ENCODE measurements around the gene MAGI2. TPM values are rescaled to one million over a fixed set of nuclear protein-coding genes. Genes with fewer than 3 reads are reported as not detected.

Gene MAGI2
- total and polyA plus RNA-seq, 2 donors (not counting 3 experiments of a cell fraction or from before 2014, with no cell fraction given) = 0.28 to 6.0 TPM

DNA sequence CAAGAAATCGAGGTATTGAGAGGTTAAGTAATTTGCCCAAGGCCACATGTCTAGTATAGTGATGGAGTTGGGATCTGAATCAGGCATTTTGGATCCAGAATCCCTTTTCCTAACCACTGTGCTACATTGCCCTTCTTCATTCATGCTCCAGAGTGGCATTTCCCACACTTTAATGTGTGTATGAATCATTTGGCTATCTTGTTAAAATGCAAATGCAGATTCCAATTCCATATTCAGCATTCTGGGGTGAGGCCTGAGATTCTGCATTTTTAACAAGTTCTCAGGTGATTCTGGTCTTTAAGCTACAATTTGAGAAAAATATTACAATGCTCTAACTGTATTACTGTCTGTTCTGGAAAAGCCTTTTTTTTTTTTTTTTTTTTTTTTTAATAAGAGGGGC lies 1023.6 kb downstream of the MAGI2 start:
- BruUV-seq (replicated peaks) = no TSS peak
- no peaks in the 10 kb centered on the region for H3K27me3 ChIP-seq (ENCODE audit: control insufficient read depth in 2 of 2, insufficient read depth in 2 of 2, low read length in 2 of 2)
- ChIA-PET CTCF (interaction anchor here (0.6 kb wide), 2 partner anchors 8 to 35 kb away, joined by 3 read pairs; no protein-coding TSS in a partner anchor), POLR2A (no interaction called here)
- FAIRE-seq (no peak), DNase-seq (ENCODE audit: low read depth, low spot score) (no peak)
- H3K4me1 ChIP-seq (ENCODE audit: control insufficient read depth, extremely low read depth, insufficient read depth, low read length) = no peaks in the 10 kb centered on the region
- no peak overlapping the region for H2AFZ ChIP-seq (ENCODE audit: low read depth, low read length)
- dilution Hi-C loops (cut with MboI; ENCODE audit: extremely low pct_ligation_motif_present, low sequenced_read_pairs) = no loop called here
- H3K9ac ChIP-seq (replicated peaks; ENCODE audit: extremely low read depth, insufficient read depth, low read length) = no peak overlapping the region
- intact Hi-C loops (cut with micrococcal nuclease) = no loop called here
- H3K9me1 ChIP-seq (replicated peaks; ENCODE audit: control insufficient read depth, extremely low read depth, insufficient read depth, low read length) = no peaks in the 10 kb centered on the region
- no peaks in the 10 kb centered on the region for H4K20me1 ChIP-seq (replicated peaks; ENCODE audit: control insufficient read depth, extremely low read depth, insufficient read depth, low read length)
- no peak overlapping the region for H3K4me3 ChIP-seq (replicated peaks in 1 of 3; ENCODE audit: insufficient read depth in 1 of 3, low read depth in 1 of 3, low read length in 3 of 3)
- H3K79me2 ChIP-seq (ENCODE audit: control insufficient read depth, insufficient read depth, low read length) = no peaks in the 10 kb centered on the region
- no peaks in the 10 kb centered on the region for H3K9me3 ChIP-seq (replicated peaks; ENCODE audit: control insufficient read depth, insufficient read depth, low read length)
- H3K4me2 ChIP-seq (ENCODE audit: insufficient read depth, low read length) = no peak overlapping the region
- no peak overlapping the region for H3K27ac ChIP-seq (ENCODE audit: insufficient read depth, low read depth, low read length)
- H3K36me3 ChIP-seq (ENCODE audit: control insufficient read depth in 2 of 2, extremely low read depth in 1 of 2, insufficient read depth in 2 of 2, low read length in 2 of 2) = no peaks in the 10 kb centered on the region
- TF ChIP-seq FOS (IDR thresholded peaks at IDR 0.05; ENCODE audit: borderline replicate concordance, insufficient read depth, low read length) (no peak), EZH2 (IDR thresholded peaks at IDR 0.05; ENCODE audit: borderline replicate concordance, low read depth, low read length, severe bottlenecking) (no peak), GATA2 (IDR thresholded peaks at IDR 0.05; ENCODE audit: insufficient read depth, insufficient read length, low read depth, low read length) (no peak), POLR2AphosphoS5 (IDR thresholded peaks at IDR 0.05; ENCODE audit: insufficient read depth, low read depth, low read length) (no peak), MAX (IDR thresholded peaks at IDR 0.05; ENCODE audit: insufficient read depth, insufficient read length) (no peak), POLR2A (IDR thresholded peaks at IDR 0.05; ENCODE audit: low read depth, low read length) (no peak), MYC (IDR thresholded peaks at IDR 0.05; ENCODE audit: low read depth, low read length) (no peak), JUN (IDR thresholded peaks at IDR 0.05; ENCODE audit: borderline replicate concordance, insufficient read depth, insufficient read length, low read depth) (no peak)
- TF ChIP-seq, protein P1, sequence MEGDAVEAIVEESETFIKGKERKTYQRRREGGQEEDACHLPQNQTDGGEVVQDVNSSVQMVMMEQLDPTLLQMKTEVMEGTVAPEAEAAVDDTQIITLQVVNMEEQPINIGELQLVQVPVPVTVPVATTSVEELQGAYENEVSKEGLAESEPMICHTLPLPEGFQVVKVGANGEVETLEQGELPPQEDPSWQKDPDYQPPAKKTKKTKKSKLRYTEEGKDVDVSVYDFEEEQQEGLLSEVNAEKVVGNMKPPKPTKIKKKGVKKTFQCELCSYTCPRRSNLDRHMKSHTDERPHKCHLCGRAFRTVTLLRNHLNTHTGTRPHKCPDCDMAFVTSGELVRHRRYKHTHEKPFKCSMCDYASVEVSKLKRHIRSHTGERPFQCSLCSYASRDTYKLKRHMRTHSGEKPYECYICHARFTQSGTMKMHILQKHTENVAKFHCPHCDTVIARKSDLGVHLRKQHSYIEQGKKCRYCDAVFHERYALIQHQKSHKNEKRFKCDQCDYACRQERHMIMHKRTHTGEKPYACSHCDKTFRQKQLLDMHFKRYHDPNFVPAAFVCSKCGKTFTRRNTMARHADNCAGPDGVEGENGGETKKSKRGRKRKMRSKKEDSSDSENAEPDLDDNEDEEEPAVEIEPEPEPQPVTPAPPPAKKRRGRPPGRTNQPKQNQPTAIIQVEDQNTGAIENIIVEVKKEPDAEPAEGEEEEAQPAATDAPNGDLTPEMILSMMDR (IDR thresholded peaks at IDR 0.05; ENCODE audit: extremely low read depth in 1 of 2, insufficient read depth in 1 of 2, low read depth in 1 of 2, low read length in 2 of 2) = no peak
